HG03066 (cell line): Measurements from ENCODE around the gene ADGRG4.

Experiments used
- ATAC-seq: cut with Tn5 transposase; IDR thresholded peaks from one replicate; pipeline ENCODE4 v1.9.1; 2021; ENCODE audit warnings: low read depth; ENCODE audit not compliant: unreplicated experiment

Gene ADGRG4

GRCh38 chrX:136453114-136453513, 152.4 kb downstream of the ADGRG4 start:
- ATAC-seq = no peak

- ATAC-seq = no peak
Measured at GRCh38 chrX:136453771-136454170, 153.0 kb downstream of the ADGRG4 start.

GRCh38 chrX:136456133-136456532, 155.4 kb downstream of the ADGRG4 start:
- no peak for ATAC-seq

GRCh38 chrX:136457303-136457917, 156.6 kb downstream of the ADGRG4 start:
- ATAC-seq = no peak

GRCh38 chrX:136464589-136464988, 163.8 kb downstream of the ADGRG4 start:
- ATAC-seq = no peak
